ENCODE measurements around the gene ADH7.
"Not testable (repeated sequence)": the region's sequence is repeated elsewhere in the genome, so short reads cannot be mapped to it uniquely, and the experiment has no call there.

ADH7 gene

GRCh38 chr4:99415762-99416161 lies 19.4 kb downstream of the ADH7 start:
- H3K9me3 ChIP-seq (ENCODE audit: control insufficient read depth in 2 of 2, low read length in 2 of 2); H3K36me3 ChIP-seq (ENCODE audit: control insufficient read depth in 2 of 2, insufficient read depth in 2 of 2, low read length in 2 of 2); H3K27me3 ChIP-seq (ENCODE audit: control insufficient read depth in 1 of 2, insufficient read depth in 2 of 2, low read length in 2 of 2); H3K9ac ChIP-seq (ENCODE audit: low read length in 2 of 2); H3K4me3 ChIP-seq (ENCODE audit: low read length in 2 of 2); H3K27ac ChIP-seq (ENCODE audit: low read length); H3K4me1 ChIP-seq (ENCODE audit: control insufficient read depth, insufficient read depth, low read length): not testable (repeated sequence)

DNA sequence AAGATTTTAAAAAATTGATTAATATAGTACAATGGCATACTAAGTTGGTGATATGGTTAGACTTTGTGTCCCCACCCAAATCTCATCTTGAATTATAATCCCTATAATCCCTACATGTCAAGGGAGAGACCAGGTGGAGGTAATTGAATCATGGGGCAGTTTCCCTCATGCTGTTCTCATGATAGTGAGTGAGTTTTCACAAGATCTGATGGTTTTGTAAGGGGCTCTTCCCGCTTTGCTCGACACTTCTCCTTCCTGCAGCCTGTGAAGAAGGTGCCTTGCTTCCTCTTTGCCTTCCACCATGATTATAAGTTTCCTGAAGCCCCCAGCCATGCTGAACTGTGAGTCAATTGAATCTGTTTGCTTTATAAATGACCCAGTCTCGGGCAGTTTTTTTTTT lies 20.2 kb downstream of the ADH7 start:
- not testable (repeated sequence) for H3K9ac ChIP-seq (ENCODE audit: low read length in 2 of 2); H3K27me3 ChIP-seq (ENCODE audit: control insufficient read depth in 1 of 2, insufficient read depth in 2 of 2, low read length in 2 of 2); H3K4me1 ChIP-seq (ENCODE audit: control insufficient read depth, insufficient read depth, low read length); H3K27ac ChIP-seq (ENCODE audit: low read length); H3K36me3 ChIP-seq (ENCODE audit: control insufficient read depth in 2 of 2, insufficient read depth in 2 of 2, low read length in 2 of 2); H3K9me3 ChIP-seq (ENCODE audit: control insufficient read depth in 2 of 2, low read length in 2 of 2); H3K4me3 ChIP-seq (ENCODE audit: low read length in 2 of 2)

GRCh38 chr4:99414401-99414800 lies 20.7 kb downstream of the ADH7 start:
- Histone ChIP-seq H3K9me3 (ENCODE audit: control insufficient read depth in 2 of 2, low read length in 2 of 2) (no peaks in the 10 kb centered on the region), H3K4me1 (ENCODE audit: control insufficient read depth, insufficient read depth, low read length) (no peaks in the 10 kb centered on the region), H3K36me3 (ENCODE audit: control insufficient read depth in 2 of 2, insufficient read depth in 2 of 2, low read length in 2 of 2) (no peaks in the 10 kb centered on the region), H3K9ac (ENCODE audit: low read length in 2 of 2) (no peak overlapping the region), H3K27me3 (ENCODE audit: control insufficient read depth in 1 of 2, insufficient read depth in 2 of 2, low read length in 2 of 2) (no peaks in the 10 kb centered on the region), H3K27ac (ENCODE audit: low read length) (no peak overlapping the region), H3K4me3 (ENCODE audit: low read length in 2 of 2) (no peak overlapping the region)

DNA sequence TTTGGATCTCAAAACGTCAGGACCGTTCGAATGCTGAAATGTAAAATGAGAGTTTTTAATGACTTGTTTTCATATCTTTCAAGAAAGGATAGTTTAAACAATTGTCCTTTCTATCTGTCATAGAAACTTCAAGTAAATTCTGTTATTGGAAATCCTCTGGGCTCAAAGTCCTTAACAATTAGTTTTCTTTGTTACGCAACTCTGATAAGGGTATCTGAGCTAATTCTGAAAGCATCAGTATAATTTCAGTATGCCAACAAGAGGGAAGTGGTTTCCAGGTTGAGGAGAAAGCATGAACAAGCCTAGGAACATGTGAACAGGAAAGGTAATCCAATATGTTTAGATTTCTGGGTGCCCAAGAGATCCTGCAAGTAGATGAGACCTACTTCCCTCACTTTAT lies 22.0 kb downstream of the ADH7 start:
- Histone ChIP-seq H3K9me3 (ENCODE audit: control insufficient read depth in 2 of 2, low read length in 2 of 2) (no peaks in the 10 kb centered on the region), H3K27ac (ENCODE audit: low read length) (no peak overlapping the region), H3K4me1 (ENCODE audit: control insufficient read depth, insufficient read depth, low read length) (peaks cover under 1% of the 10 kb centered on the region), H3K27me3 (ENCODE audit: control insufficient read depth in 1 of 2, insufficient read depth in 2 of 2, low read length in 2 of 2) (no peaks in the 10 kb centered on the region), H3K9ac (ENCODE audit: low read length in 2 of 2) (no peak overlapping the region), H3K4me3 (ENCODE audit: low read length in 2 of 2) (no peak overlapping the region), H3K36me3 (ENCODE audit: control insufficient read depth in 2 of 2, insufficient read depth in 2 of 2, low read length in 2 of 2) (no peaks in the 10 kb centered on the region)

DNA sequence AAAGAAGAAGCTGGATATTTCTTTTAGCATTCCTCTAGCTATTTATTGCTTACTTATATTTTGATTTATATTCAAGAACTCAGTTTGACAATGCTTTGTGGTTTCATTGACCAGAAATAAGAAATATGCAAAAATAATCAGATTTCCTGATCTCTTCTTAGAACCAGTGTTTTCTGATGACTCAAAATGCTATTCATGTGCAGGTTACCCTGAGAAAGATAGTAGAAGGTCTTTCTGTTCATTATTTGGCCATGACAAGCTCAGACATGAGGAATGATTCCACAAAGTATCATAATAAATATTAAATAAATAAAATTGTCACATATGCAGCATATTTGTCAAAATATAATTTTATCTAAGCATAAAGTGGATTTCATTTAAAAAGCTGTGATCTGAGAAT lies 24.1 kb downstream of the ADH7 start:
- Histone ChIP-seq H3K4me3 (ENCODE audit: low read length in 2 of 2) (no peak overlapping the region), H3K27ac (ENCODE audit: low read length) (no peak overlapping the region), H3K9me3 (ENCODE audit: control insufficient read depth in 2 of 2, low read length in 2 of 2) (no peaks in the 10 kb centered on the region), H3K9ac (ENCODE audit: low read length in 2 of 2) (no peak overlapping the region), H3K36me3 (ENCODE audit: control insufficient read depth in 2 of 2, insufficient read depth in 2 of 2, low read length in 2 of 2) (no peaks in the 10 kb centered on the region), H3K4me1 (ENCODE audit: control insufficient read depth, insufficient read depth, low read length) (peaks cover 4% of the 10 kb centered on the region), H3K27me3 (ENCODE audit: control insufficient read depth in 1 of 2, insufficient read depth in 2 of 2, low read length in 2 of 2) (no peaks in the 10 kb centered on the region)

- Histone ChIP-seq H3K27me3 (ENCODE audit: control insufficient read depth in 1 of 2, insufficient read depth in 2 of 2, low read length in 2 of 2) (no peaks in the 10 kb centered on the region), H3K4me1 (ENCODE audit: control insufficient read depth, insufficient read depth, low read length) (peaks cover 4% of the 10 kb centered on the region), H3K4me3 (ENCODE audit: low read length in 2 of 2) (no peak overlapping the region), H3K9me3 (ENCODE audit: control insufficient read depth in 2 of 2, low read length in 2 of 2) (no peaks in the 10 kb centered on the region), H3K27ac (ENCODE audit: low read length) (no peak overlapping the region), H3K36me3 (ENCODE audit: control insufficient read depth in 2 of 2, insufficient read depth in 2 of 2, low read length in 2 of 2) (no peaks in the 10 kb centered on the region), H3K9ac (ENCODE audit: low read length in 2 of 2) (no peak overlapping the region)
Observed at GRCh38 chr4:99410075-99410474, 25.1 kb downstream of the ADH7 start.

GRCh38 chr4:99408346-99408745 lies 26.8 kb downstream of the ADH7 start:
- H3K4me1 ChIP-seq (ENCODE audit: control insufficient read depth, insufficient read depth, low read length), result peaks cover 4% of the 10 kb centered on the region
- H3K27ac ChIP-seq (ENCODE audit: low read length), result peak overlapping the region; percentile 3
- H3K4me3 ChIP-seq (ENCODE audit: low read length in 2 of 2), result no peak overlapping the region
- H3K9me3 ChIP-seq (ENCODE audit: control insufficient read depth in 2 of 2, low read length in 2 of 2), result no peaks in the 10 kb centered on the region
- H3K27me3 ChIP-seq (ENCODE audit: control insufficient read depth in 1 of 2, insufficient read depth in 2 of 2, low read length in 2 of 2), result no peaks in the 10 kb centered on the region
- no peaks in the 10 kb centered on the region for H3K36me3 ChIP-seq (ENCODE audit: control insufficient read depth in 2 of 2, insufficient read depth in 2 of 2, low read length in 2 of 2)
- H3K9ac ChIP-seq (ENCODE audit: low read length in 2 of 2), result no peak overlapping the region

- no peaks in the 10 kb centered on the region for H3K9me3 ChIP-seq (ENCODE audit: control insufficient read depth in 2 of 2, low read length in 2 of 2)
- H3K9ac ChIP-seq (ENCODE audit: low read length in 2 of 2), result no peak overlapping the region
- no peaks in the 10 kb centered on the region for H3K27me3 ChIP-seq (ENCODE audit: control insufficient read depth in 1 of 2, insufficient read depth in 2 of 2, low read length in 2 of 2)
- H3K27ac ChIP-seq (ENCODE audit: low read length), result no peak overlapping the region
- H3K4me3 ChIP-seq (ENCODE audit: low read length in 2 of 2), result no peak overlapping the region
- no peaks in the 10 kb centered on the region for H3K36me3 ChIP-seq (ENCODE audit: control insufficient read depth in 2 of 2, insufficient read depth in 2 of 2, low read length in 2 of 2)
- peaks cover 4% of the 10 kb centered on the region for H3K4me1 ChIP-seq (ENCODE audit: control insufficient read depth, insufficient read depth, low read length)
Observed at GRCh38 chr4:99405433-99406115, 29.6 kb downstream of the ADH7 start.

- H3K27ac ChIP-seq (ENCODE audit: low read length), result no peak overlapping the region
- H3K9me3 ChIP-seq (ENCODE audit: control insufficient read depth in 2 of 2, low read length in 2 of 2), result no peaks in the 10 kb centered on the region
- no peaks in the 10 kb centered on the region for H3K36me3 ChIP-seq (ENCODE audit: control insufficient read depth in 2 of 2, insufficient read depth in 2 of 2, low read length in 2 of 2)
- peaks cover 4% of the 10 kb centered on the region for H3K4me1 ChIP-seq (ENCODE audit: control insufficient read depth, insufficient read depth, low read length)
- H3K9ac ChIP-seq (ENCODE audit: low read length in 2 of 2), result no peak overlapping the region
- H3K4me3 ChIP-seq (ENCODE audit: low read length in 2 of 2), result no peak overlapping the region
- no peaks in the 10 kb centered on the region for H3K27me3 ChIP-seq (ENCODE audit: control insufficient read depth in 1 of 2, insufficient read depth in 2 of 2, low read length in 2 of 2)
Observed at GRCh38 chr4:99404595-99405287, 30.4 kb downstream of the ADH7 start.

DNA sequence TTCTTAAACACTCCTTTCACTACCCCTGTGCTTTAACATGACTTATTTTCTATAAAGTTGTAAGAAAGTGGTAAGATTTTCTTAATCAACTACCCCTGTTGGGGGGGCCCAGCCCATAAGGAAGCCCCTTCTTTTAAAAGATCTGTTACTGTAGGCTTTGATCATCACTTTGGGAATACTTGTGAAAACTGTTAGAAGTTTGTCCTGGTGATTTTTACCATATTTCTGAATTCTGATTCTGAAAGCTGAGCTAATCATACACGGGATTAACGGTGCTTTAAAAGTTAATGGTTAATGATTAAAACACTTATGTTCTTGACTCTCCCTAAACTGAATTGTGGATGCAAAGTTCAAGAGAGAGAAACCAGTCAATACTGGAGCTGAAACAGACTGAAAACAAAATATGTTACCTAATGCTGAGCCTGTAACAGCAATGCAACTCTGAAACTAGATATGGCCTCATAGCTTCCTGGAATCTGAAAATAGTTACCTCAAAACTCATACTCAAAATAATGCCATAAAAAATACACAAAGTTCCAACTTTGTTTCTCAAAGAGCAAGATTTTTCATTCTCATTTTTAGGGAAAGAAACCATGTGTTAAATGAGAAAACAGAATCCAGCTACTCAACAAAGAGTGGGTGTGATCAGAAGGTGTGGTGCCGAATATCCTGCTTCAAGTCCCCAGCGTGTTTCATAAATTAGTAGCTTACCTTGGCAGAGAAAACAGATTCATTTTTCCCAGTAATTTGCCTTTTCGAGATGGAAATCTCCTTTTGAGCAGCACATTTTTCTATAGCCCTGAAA lies 31.6 kb downstream of the ADH7 start:
- H3K4me1 ChIP-seq (ENCODE audit: control insufficient read depth, insufficient read depth, low read length), result peaks cover 4% of the 10 kb centered on the region
- no peaks in the 10 kb centered on the region for H3K36me3 ChIP-seq (ENCODE audit: control insufficient read depth in 2 of 2, insufficient read depth in 2 of 2, low read length in 2 of 2)
- no peaks in the 10 kb centered on the region for H3K27me3 ChIP-seq (ENCODE audit: control insufficient read depth in 1 of 2, insufficient read depth in 2 of 2, low read length in 2 of 2)
- no peaks in the 10 kb centered on the region for H3K9me3 ChIP-seq (ENCODE audit: control insufficient read depth in 2 of 2, low read length in 2 of 2)
- no peak overlapping the region for H3K4me3 ChIP-seq (ENCODE audit: low read length in 2 of 2)
- H3K27ac ChIP-seq (ENCODE audit: low read length), result no peak overlapping the region
- H3K9ac ChIP-seq (ENCODE audit: low read length in 2 of 2), result no peak overlapping the region

GRCh38 chr4:99402765-99403164 lies 32.4 kb downstream of the ADH7 start:
- Histone ChIP-seq H3K36me3 (ENCODE audit: control insufficient read depth in 2 of 2, insufficient read depth in 2 of 2, low read length in 2 of 2) (no peaks in the 10 kb centered on the region), H3K4me3 (ENCODE audit: low read length in 2 of 2) (no peak overlapping the region), H3K27me3 (ENCODE audit: control insufficient read depth in 1 of 2, insufficient read depth in 2 of 2, low read length in 2 of 2) (no peaks in the 10 kb centered on the region), H3K9ac (ENCODE audit: low read length in 2 of 2) (no peak overlapping the region), H3K4me1 (ENCODE audit: control insufficient read depth, insufficient read depth, low read length) (no peaks in the 10 kb centered on the region), H3K27ac (ENCODE audit: low read length) (no peak overlapping the region), H3K9me3 (ENCODE audit: control insufficient read depth in 2 of 2, low read length in 2 of 2) (no peaks in the 10 kb centered on the region)

Measured in stomach smooth muscle (tissue), 2 donors.